ENCODE results near the gene RAD51B.

Gene RAD51B

DNA sequence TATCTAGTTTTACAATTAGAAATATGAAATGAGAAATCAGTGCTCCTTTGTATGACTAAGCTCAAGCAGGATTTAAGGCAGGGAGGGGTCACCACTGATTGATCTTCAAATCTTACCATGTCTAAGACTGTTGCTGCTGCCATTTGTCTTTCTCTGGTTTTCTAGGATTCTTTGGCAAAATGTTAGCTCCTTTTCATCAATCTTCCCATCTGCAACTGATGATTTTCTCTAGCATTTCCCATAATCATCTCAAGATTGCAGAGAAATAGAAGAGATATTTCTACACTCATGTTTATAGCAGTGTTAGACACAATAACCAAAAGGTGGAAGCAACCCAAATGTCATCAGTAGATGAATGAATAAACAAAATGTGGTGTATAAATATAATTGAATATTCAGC lies 175.0 kb downstream of the RAD51B start:
- TF ChIP-seq, protein P1, sequence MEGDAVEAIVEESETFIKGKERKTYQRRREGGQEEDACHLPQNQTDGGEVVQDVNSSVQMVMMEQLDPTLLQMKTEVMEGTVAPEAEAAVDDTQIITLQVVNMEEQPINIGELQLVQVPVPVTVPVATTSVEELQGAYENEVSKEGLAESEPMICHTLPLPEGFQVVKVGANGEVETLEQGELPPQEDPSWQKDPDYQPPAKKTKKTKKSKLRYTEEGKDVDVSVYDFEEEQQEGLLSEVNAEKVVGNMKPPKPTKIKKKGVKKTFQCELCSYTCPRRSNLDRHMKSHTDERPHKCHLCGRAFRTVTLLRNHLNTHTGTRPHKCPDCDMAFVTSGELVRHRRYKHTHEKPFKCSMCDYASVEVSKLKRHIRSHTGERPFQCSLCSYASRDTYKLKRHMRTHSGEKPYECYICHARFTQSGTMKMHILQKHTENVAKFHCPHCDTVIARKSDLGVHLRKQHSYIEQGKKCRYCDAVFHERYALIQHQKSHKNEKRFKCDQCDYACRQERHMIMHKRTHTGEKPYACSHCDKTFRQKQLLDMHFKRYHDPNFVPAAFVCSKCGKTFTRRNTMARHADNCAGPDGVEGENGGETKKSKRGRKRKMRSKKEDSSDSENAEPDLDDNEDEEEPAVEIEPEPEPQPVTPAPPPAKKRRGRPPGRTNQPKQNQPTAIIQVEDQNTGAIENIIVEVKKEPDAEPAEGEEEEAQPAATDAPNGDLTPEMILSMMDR (IDR thresholded peaks at IDR 0.05; ENCODE audit: low read depth, low read length) = no peak
- H3K4me3 ChIP-seq (ENCODE audit: low read depth, low read length) = no peak overlapping the region
- no peak for DNase-seq (ENCODE audit: low read depth, low spot score)
- in situ Hi-C loops (cut with HindIII; ENCODE audit: low sequenced_read_pairs) = no loop called here

DNA sequence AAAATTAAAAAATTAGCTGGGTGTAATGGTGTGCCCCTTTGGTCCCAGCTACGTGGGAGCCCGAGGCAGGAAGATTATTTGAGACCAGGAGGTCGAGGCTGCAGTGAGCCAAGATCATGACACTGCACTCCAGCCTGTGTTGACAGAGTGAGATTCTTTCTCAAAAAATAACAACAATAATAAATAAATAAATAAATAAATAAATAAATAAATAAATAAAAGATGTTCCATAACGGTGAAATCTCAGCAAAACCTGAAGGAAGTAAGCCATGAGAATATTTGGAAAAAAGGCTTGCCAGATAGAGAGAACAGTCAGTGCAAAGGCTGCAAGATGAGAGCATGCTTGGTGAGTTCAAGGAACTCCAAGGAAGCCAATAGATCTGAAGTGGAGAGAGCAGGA lies 176.7 kb downstream of the RAD51B start:
- TF ChIP-seq, protein P1 (IDR thresholded peaks at IDR 0.05; ENCODE audit: low read depth, low read length) = no peak
- H3K4me3 ChIP-seq (ENCODE audit: low read depth, low read length) = no peak overlapping the region
- in situ Hi-C loops (cut with HindIII; ENCODE audit: low sequenced_read_pairs) = no loop called here
- DNase-seq (ENCODE audit: low read depth, low spot score) = no peak

DNA sequence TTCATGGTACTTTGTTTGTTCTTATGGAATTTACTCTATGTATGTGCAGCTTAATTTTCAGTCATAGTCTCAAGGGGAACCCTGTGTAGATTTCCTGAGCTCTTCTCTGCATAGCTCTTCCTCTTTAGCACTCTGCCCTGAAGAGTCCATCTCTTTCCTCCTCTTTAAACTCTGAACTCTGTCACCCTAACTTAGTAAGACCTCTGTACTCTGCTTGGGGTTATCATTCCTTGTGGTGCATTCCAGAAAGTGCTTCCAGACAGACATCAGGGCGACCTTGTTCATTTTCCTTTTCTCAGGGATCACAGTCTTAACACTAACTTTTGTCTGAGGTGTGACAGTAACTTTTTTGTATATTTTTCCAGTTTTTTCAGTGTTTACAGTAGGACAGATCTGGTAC lies 179.3 kb downstream of the RAD51B start:
- no peak for DNase-seq (ENCODE audit: low read depth, low spot score)
- TF ChIP-seq, protein P1 (IDR thresholded peaks at IDR 0.05; ENCODE audit: low read depth, low read length) = no peak
- H3K4me3 ChIP-seq (ENCODE audit: low read depth, low read length) = no peak overlapping the region
- in situ Hi-C loops (cut with HindIII; ENCODE audit: low sequenced_read_pairs) = no loop called here

DNA sequence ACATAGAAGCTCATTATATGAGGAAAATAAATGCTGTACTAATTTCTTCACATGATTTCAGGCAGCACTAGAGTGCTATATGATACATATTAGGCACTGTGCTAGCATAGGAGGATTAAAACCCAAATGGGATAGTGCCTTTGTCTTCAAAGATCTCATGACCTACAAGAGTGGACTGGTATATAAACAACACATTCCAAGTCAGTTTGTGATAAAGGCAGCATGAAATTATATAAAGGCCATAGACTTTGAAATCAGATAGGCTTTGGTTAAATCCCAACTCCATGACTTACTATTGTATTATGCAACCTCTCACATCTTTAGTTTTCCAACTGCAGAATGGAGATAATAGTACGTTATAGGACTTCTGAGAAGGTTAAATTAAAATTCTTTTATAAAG lies 179.7 kb downstream of the RAD51B start:
- H3K4me3 ChIP-seq (ENCODE audit: low read depth, low read length) = no peak overlapping the region
- peak; percentile 50 for DNase-seq (ENCODE audit: low read depth, low spot score)
- in situ Hi-C loops (cut with HindIII; ENCODE audit: low sequenced_read_pairs) = no loop called here
- TF ChIP-seq, protein P1 (IDR thresholded peaks at IDR 0.05; ENCODE audit: low read depth, low read length) = no peak

DNA sequence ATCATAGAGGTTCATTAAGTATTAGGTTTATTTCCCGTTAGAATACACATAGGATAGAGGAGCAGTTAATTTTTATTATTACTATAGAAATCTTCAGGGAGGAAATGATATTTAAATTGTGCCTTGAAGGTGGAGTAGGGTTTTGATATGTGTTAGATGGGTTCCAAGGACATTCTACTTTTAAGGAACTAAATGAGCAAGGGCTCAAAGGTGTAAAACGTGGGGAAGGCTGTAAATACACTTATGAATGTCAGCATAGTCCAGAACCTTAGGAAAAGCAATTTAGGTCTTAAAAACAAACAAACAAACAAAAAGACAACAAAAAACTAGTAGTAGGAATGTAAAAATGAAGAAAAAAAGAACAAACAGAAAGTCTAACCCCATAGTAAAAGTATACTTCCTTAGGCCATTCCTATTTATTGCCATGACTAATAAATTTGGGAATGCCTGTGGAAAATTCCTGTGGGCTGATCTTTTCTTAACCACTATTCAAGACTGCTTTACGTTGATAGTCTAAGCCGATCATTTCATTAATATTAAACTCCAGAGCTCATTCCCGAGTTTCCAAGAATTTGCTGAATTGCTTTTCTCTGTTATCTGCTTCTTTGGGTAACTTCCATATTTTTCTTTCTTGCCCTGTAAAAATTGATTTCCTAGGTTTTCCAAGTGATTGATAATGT lies 180.3 kb downstream of the RAD51B start:
- TF ChIP-seq, protein P1 (IDR thresholded peaks at IDR 0.05; ENCODE audit: low read depth, low read length) = no peak
- DNase-seq (ENCODE audit: low read depth, low spot score) = peak; percentile 81
- no peak overlapping the region for H3K4me3 ChIP-seq (ENCODE audit: low read depth, low read length)
- in situ Hi-C loops (cut with HindIII; ENCODE audit: low sequenced_read_pairs) = no loop called here

DNA sequence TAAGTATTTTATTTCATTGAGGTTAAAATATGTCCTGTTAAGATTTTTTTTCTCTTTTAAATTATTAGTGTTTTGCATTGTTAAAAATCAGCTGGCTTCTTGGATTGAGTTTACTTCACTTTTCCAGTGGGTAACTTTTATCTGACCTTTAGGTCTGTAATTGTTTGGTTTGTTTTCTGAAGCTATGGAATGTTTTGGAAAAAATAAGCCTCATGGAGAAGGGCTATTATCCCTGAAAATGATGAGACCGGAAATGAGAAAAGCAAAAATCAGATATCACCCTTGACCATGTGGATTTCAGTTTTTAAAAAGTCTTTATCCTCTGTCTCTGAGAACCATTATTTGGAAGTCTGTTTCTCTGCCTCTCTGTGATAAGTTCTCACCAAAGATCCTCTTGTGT lies 180.9 kb downstream of the RAD51B start:
- in situ Hi-C loops (cut with HindIII; ENCODE audit: low sequenced_read_pairs) = no loop called here
- TF ChIP-seq, protein P1 (IDR thresholded peaks at IDR 0.05; ENCODE audit: low read depth, low read length) = no peak
- no peak for DNase-seq (ENCODE audit: low read depth, low spot score)
- H3K4me3 ChIP-seq (ENCODE audit: low read depth, low read length) = no peak overlapping the region
